ENCODE results near the gene NCKAP5L. TPM values are rescaled to one million over a fixed set of nuclear protein-coding genes. Genes with fewer than 3 reads are reported as not detected.
A peak's percentile ranks its signal among the peaks of the same experiment; 100 is the strongest.
"Not testable (repeated sequence)": the region's sequence is repeated elsewhere in the genome, so short reads cannot be mapped to it uniquely, and the experiment has no call there.

NCKAP5L gene
- total and polyA plus RNA-seq, 9 donors: 22.7 to 50.7 (median 41.2) TPM

- Histone ChIP-seq H3K4me1 (ENCODE audit: control insufficient read depth, insufficient read depth, low read length) (peaks cover 57% of the 10 kb centered on the region), H3K4me3 (ENCODE audit: low read length) (no peak overlapping the region), H3K27ac (ENCODE audit: low read length) (peak overlapping the region; percentile 13), H3K9me3 (replicated peaks; ENCODE audit: control insufficient read depth, low read depth, low read length) (no peaks in the 10 kb centered on the region), H3K36me3 (ENCODE audit: control insufficient read depth, insufficient read depth, low read length) (no peaks in the 10 kb centered on the region), H3K27me3 (ENCODE audit: control insufficient read depth, insufficient read depth, low read length) (no peaks in the 10 kb centered on the region)
- DNase-seq: no peak
- WGBS (ENCODE audit: insufficient coverage): 38% methylated on average over 4 of the region's 6 CpGs
Measured at GRCh38 chr12:49872781-49873181, 44.6 kb upstream of the NCKAP5L start.

GRCh38 chr12:49872381-49872780, 44.2 kb upstream of the NCKAP5L start:
- H3K36me3 ChIP-seq (ENCODE audit: control insufficient read depth, insufficient read depth, low read length): no peaks in the 10 kb centered on the region
- 100% methylated on average over 2 of the region's 5 CpGs for WGBS (ENCODE audit: insufficient coverage)
- no peaks in the 10 kb centered on the region for H3K27me3 ChIP-seq (ENCODE audit: control insufficient read depth, insufficient read depth, low read length)
- no peak for DNase-seq
- H3K9me3 ChIP-seq (replicated peaks; ENCODE audit: control insufficient read depth, low read depth, low read length): no peaks in the 10 kb centered on the region
- no peak overlapping the region for H3K27ac ChIP-seq (ENCODE audit: low read length)
- H3K4me3 ChIP-seq (ENCODE audit: low read length): no peak overlapping the region
- H3K4me1 ChIP-seq (ENCODE audit: control insufficient read depth, insufficient read depth, low read length): peaks cover 61% of the 10 kb centered on the region

- peaks cover 66% of the 10 kb centered on the region for H3K4me1 ChIP-seq (ENCODE audit: control insufficient read depth, insufficient read depth, low read length)
- DNase-seq: peak; percentile 24
Measured at GRCh38 chr12:49871811-49872251, 43.6 kb upstream of the NCKAP5L start.

GRCh38 chr12:49871263-49871561, 43.0 kb upstream of the NCKAP5L start:
- Histone ChIP-seq H3K27me3 (ENCODE audit: control insufficient read depth, insufficient read depth, low read length) (no peaks in the 10 kb centered on the region), H3K4me1 (ENCODE audit: control insufficient read depth, insufficient read depth, low read length) (peaks cover 68% of the 10 kb centered on the region), H3K9me3 (replicated peaks; ENCODE audit: control insufficient read depth, low read depth, low read length) (no peaks in the 10 kb centered on the region), H3K27ac (ENCODE audit: low read length) (no peak overlapping the region), H3K4me3 (ENCODE audit: low read length) (no peak overlapping the region), H3K36me3 (ENCODE audit: control insufficient read depth, insufficient read depth, low read length) (no peaks in the 10 kb centered on the region)
- 54% methylated on average over 3 of the region's 4 CpGs for WGBS (ENCODE audit: insufficient coverage)
- no peak for DNase-seq

More at GRCh38 chr12:49871811-49872251, 43.6 kb upstream of the NCKAP5L start:
- not testable (repeated sequence) for H3K4me3 ChIP-seq (ENCODE audit: low read length); H3K9me3 ChIP-seq (replicated peaks; ENCODE audit: control insufficient read depth, low read depth, low read length); H3K36me3 ChIP-seq (ENCODE audit: control insufficient read depth, insufficient read depth, low read length); H3K27me3 ChIP-seq (ENCODE audit: control insufficient read depth, insufficient read depth, low read length); H3K27ac ChIP-seq (ENCODE audit: low read length)
- 39% methylated on average over 4 of the region's 8 CpGs for WGBS (ENCODE audit: insufficient coverage)

GRCh38 chr12:49870501-49871262, 42.5 kb upstream of the NCKAP5L start:
- H3K27me3 ChIP-seq (ENCODE audit: control insufficient read depth, insufficient read depth, low read length): no peaks in the 10 kb centered on the region
- DNase-seq: no peak
- peaks cover 68% of the 10 kb centered on the region for H3K4me1 ChIP-seq (ENCODE audit: control insufficient read depth, insufficient read depth, low read length)
- no peak overlapping the region for H3K4me3 ChIP-seq (ENCODE audit: low read length)
- no peak overlapping the region for H3K27ac ChIP-seq (ENCODE audit: low read length)
- whole genome bisulfite sequencing (ENCODE audit: insufficient coverage): 96% methylated on average over 7 of the region's 11 CpGs
- no peaks in the 10 kb centered on the region for H3K36me3 ChIP-seq (ENCODE audit: control insufficient read depth, insufficient read depth, low read length)
- H3K9me3 ChIP-seq (replicated peaks; ENCODE audit: control insufficient read depth, low read depth, low read length): no peaks in the 10 kb centered on the region

GRCh38 chr12:49869816-49870500, 41.7 kb upstream of the NCKAP5L start:
- no peak for DNase-seq
- Histone ChIP-seq H3K4me3 (ENCODE audit: low read length) (no peak overlapping the region), H3K27ac (ENCODE audit: low read length) (peak overlapping the region; percentile 77), H3K27me3 (ENCODE audit: control insufficient read depth, insufficient read depth, low read length) (peaks cover 2% of the 10 kb centered on the region), H3K9me3 (replicated peaks; ENCODE audit: control insufficient read depth, low read depth, low read length) (no peaks in the 10 kb centered on the region), H3K4me1 (ENCODE audit: control insufficient read depth, insufficient read depth, low read length) (peaks cover 71% of the 10 kb centered on the region), H3K36me3 (ENCODE audit: control insufficient read depth, insufficient read depth, low read length) (no peaks in the 10 kb centered on the region)
- 88% methylated on average over 12 of the region's 14 CpGs for WGBS (ENCODE audit: insufficient coverage)

- no peaks in the 10 kb centered on the region for H3K9me3 ChIP-seq (replicated peaks; ENCODE audit: control insufficient read depth, low read depth, low read length)
- peak; percentile 96 for DNase-seq
- 10% methylated on average over 6 of the region's 16 CpGs for WGBS (ENCODE audit: insufficient coverage)
- H3K4me3 ChIP-seq (ENCODE audit: low read length): no peak overlapping the region
- H3K4me1 ChIP-seq (ENCODE audit: control insufficient read depth, insufficient read depth, low read length): peaks cover 75% of the 10 kb centered on the region
- H3K27me3 ChIP-seq (ENCODE audit: control insufficient read depth, insufficient read depth, low read length): peaks cover 2% of the 10 kb centered on the region
- H3K27ac ChIP-seq (ENCODE audit: low read length): peak overlapping the region; percentile 77
- no peaks in the 10 kb centered on the region for H3K36me3 ChIP-seq (ENCODE audit: control insufficient read depth, insufficient read depth, low read length)
Measured at GRCh38 chr12:49868952-49869815, 41.0 kb upstream of the NCKAP5L start.

- H3K36me3 ChIP-seq (ENCODE audit: control insufficient read depth, insufficient read depth, low read length): no peaks in the 10 kb centered on the region
- peaks cover 74% of the 10 kb centered on the region for H3K4me1 ChIP-seq (ENCODE audit: control insufficient read depth, insufficient read depth, low read length)
- WGBS (ENCODE audit: insufficient coverage): 49% methylated on average over 14 of the region's 16 CpGs
- H3K27me3 ChIP-seq (ENCODE audit: control insufficient read depth, insufficient read depth, low read length): peaks cover 2% of the 10 kb centered on the region
- no peak overlapping the region for H3K4me3 ChIP-seq (ENCODE audit: low read length)
- DNase-seq: no peak
- H3K9me3 ChIP-seq (replicated peaks; ENCODE audit: control insufficient read depth, low read depth, low read length): no peaks in the 10 kb centered on the region
- peak overlapping the region; percentile 77 for H3K27ac ChIP-seq (ENCODE audit: low read length)
Measured at GRCh38 chr12:49868449-49868848, 40.2 kb upstream of the NCKAP5L start.

GRCh38 chr12:49867570-49868341, 39.5 kb upstream of the NCKAP5L start:
- H3K27ac ChIP-seq (ENCODE audit: low read length): peak overlapping the region; percentile 77
- no peaks in the 10 kb centered on the region for H3K36me3 ChIP-seq (ENCODE audit: control insufficient read depth, insufficient read depth, low read length)
- peak; percentile 62 for DNase-seq
- 21% methylated on average over 3 of the region's 11 CpGs for WGBS (ENCODE audit: insufficient coverage)
- no peak overlapping the region for H3K4me3 ChIP-seq (ENCODE audit: low read length)
- H3K9me3 ChIP-seq (replicated peaks; ENCODE audit: control insufficient read depth, low read depth, low read length): no peaks in the 10 kb centered on the region
- H3K4me1 ChIP-seq (ENCODE audit: control insufficient read depth, insufficient read depth, low read length): peaks cover 67% of the 10 kb centered on the region
- peaks cover 2% of the 10 kb centered on the region for H3K27me3 ChIP-seq (ENCODE audit: control insufficient read depth, insufficient read depth, low read length)

All from muscle of leg (tissue), 11 donors.